Measurements from ENCODE around the gene MUL1. TPM values are rescaled to one million over a fixed set of nuclear protein-coding genes. Genes with fewer than 3 reads are reported as not detected.

Gene MUL1
- total RNA-seq, 4 donors from 2014 or later: 24.5 to 71.3 (median 42.7) TPM

- no peaks in the 10 kb centered on the region for H3K36me3 ChIP-seq
- H3K4me3 ChIP-seq: no peak overlapping the region
- WGBS: 100% methylated on average over 2 of the region's 2 CpGs
- DNase-seq (ENCODE audit: extremely low spot score): no peak
- no peaks in the 10 kb centered on the region for H3K9me3 ChIP-seq
- intact Hi-C loops (cut with DNase I): no loop called here
- peaks cover 8 to 31% (median 24%) of the 10 kb centered on the region in 4 donors for H3K4me1 ChIP-seq
- H3K27me3 ChIP-seq: peaks cover 0 to 53% (median 3%) of the 10 kb centered on the region in 4 donors
- no peak overlapping the region for H3K27ac ChIP-seq (replicated peaks in 1 of 4)
- TF ChIP-seq CTCF (IDR thresholded peaks at IDR 0.05) (no peak), POLR2A (IDR thresholded peaks at IDR 0.05; ENCODE audit: low read depth) (no peak), POLR2AphosphoS5 (IDR thresholded peaks at IDR 0.05) (no peak), EP300 (IDR thresholded peaks at IDR 0.05) (no peak)
Observed at GRCh38 chr1:20474333-20474975, 33.5 kb downstream of the MUL1 start.

DNA sequence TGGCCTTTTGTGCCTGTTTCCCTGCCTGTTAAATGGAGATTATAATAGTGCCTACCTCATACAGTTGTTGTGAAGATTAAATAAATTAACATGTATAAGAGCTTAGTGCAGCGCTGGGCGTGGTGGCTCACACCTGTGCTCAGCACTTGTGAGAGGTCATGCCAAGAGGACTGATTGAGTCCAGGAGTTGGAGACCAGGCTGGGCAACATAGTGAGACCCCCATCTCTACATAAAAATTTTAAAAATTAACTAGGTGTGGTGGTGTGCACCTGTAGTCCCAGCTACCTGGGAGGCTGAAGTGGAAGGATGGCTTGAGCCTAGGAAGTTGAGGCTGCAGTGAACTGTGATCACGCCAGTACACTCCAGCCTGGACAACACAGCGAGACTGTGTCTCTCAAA lies 34.1 kb downstream of the MUL1 start:
- Histone ChIP-seq H3K27ac (replicated peaks in 1 of 4) (no peak overlapping the region), H3K9me3 (no peaks in the 10 kb centered on the region), H3K27me3 (peaks cover 0 to 53% (median 3%) of the 10 kb centered on the region in 4 donors), H3K4me1 (peaks cover 8 to 31% (median 24%) of the 10 kb centered on the region in 4 donors), H3K4me3 (no peak overlapping the region), H3K36me3 (no peaks in the 10 kb centered on the region)
- intact Hi-C loops (cut with DNase I): no loop called here
- no peak for DNase-seq (ENCODE audit: extremely low spot score)
- 94% methylated on average over 4 of the region's 4 CpGs for WGBS
- no peak for TF ChIP-seq POLR2A (IDR thresholded peaks at IDR 0.05; ENCODE audit: low read depth)
- no peak for TF ChIP-seq CTCF (IDR thresholded peaks at IDR 0.05)
- no peak for TF ChIP-seq POLR2AphosphoS5 (IDR thresholded peaks at IDR 0.05)
- TF ChIP-seq EP300 (IDR thresholded peaks at IDR 0.05): no peak

GRCh38 chr1:20472860-20473711 lies 34.9 kb downstream of the MUL1 start:
- no peak overlapping the region for H3K4me3 ChIP-seq
- H3K27me3 ChIP-seq: peaks cover 0 to 50% (median 3%) of the 10 kb centered on the region in 4 donors
- H3K27ac ChIP-seq (replicated peaks in 1 of 4): no peak overlapping the region
- no peaks in the 10 kb centered on the region for H3K36me3 ChIP-seq
- intact Hi-C loops (cut with DNase I): no loop called here
- peaks cover 8 to 27% (median 23%) of the 10 kb centered on the region in 4 donors for H3K4me1 ChIP-seq
- no peak for DNase-seq (ENCODE audit: extremely low spot score)
- no peaks in the 10 kb centered on the region for H3K9me3 ChIP-seq
- 43% methylated on average over 18 of the region's 28 CpGs for WGBS
- TF ChIP-seq EP300 (IDR thresholded peaks at IDR 0.05) (no peak), POLR2A (IDR thresholded peaks at IDR 0.05; ENCODE audit: low read depth) (no peak), POLR2AphosphoS5 (IDR thresholded peaks at IDR 0.05) (no peak), CTCF (IDR thresholded peaks at IDR 0.05) (no peak)

DNA sequence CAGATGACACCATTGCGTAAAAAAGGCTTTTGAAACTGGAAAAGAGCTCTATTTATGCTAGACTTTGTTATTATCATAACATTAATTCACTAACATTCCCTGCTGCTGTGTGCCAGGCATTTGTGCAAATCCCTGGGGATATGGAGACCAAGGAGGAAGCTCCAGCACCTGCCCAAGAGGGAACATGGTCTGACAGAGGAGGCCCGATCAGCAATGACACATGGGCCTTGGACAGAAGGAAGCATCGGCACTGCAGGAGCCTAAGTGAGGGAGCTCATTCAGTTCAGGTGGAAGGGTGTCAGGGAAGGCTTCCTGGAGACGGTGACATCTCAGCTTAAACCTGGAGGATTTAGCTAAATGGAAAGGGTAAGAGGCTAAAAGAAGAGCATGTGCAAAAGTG lies 35.8 kb downstream of the MUL1 start:
- TF ChIP-seq EP300 (IDR thresholded peaks at IDR 0.05) (no peak), POLR2A (IDR thresholded peaks at IDR 0.05; ENCODE audit: low read depth) (no peak), CTCF (IDR thresholded peaks at IDR 0.05) (no peak), POLR2AphosphoS5 (IDR thresholded peaks at IDR 0.05) (no peak)
- intact Hi-C loops (cut with DNase I): no loop called here

More for the DNA sequence above, 35.8 kb downstream of the MUL1 start:
- Histone ChIP-seq H3K27ac (replicated peaks in 1 of 4) (no peak overlapping the region), H3K9me3 (no peaks in the 10 kb centered on the region), H3K4me1 (peaks cover 8 to 18% (median 16%) of the 10 kb centered on the region in 4 donors), H3K27me3 (peaks cover 0 to 48% (median 3%) of the 10 kb centered on the region in 4 donors), H3K4me3 (no peak overlapping the region), H3K36me3 (no peaks in the 10 kb centered on the region)
- DNase-seq (ENCODE audit: extremely low spot score): no peak
- WGBS: 94% methylated on average over 4 of the region's 4 CpGs
